HCT116 (cell line): ENCODE results near the gene FAM135A. TPM values are rescaled to one million over a fixed set of nuclear protein-coding genes. Genes with fewer than 3 reads are reported as not detected.

Source experiments
- ATAC-seq: fragments of 200-7000 bp; cut with Tn5 transposase; 2 replicates; pipeline ENCODE4 v1.9.1; 2020; ENCODE audit warnings: mild to moderate bottlenecking, moderate library complexity
- BruUV-seq: library from RNA; stranded (reverse); fragments of 400-500 nt; replicated peaks from 2 replicates; lab custom pipeline; 2021; lab: Mats Ljungman, UMichigan
- CTCF ChIA-PET: fragments of 300-600 bp; sonication (Branson Sonifier 250); formaldehyde crosslinking; loops from one replicate; lab custom pipeline; 2021; ENCODE audit warnings: antibody characterized with exemption; lab: Charles Lee
- POLR2A ChIA-PET: fragments of 300-600, 350-600 bp; sonication (Branson Sonifier 250); formaldehyde crosslinking; loops from one replicate; lab custom pipeline; 2021; ENCODE audit warnings: antibody characterized with exemption; lab: Charles Lee
- RAD21 ChIA-PET, 2 experiments: fragments of 300-600 bp; sonication (Branson Sonifier 250); formaldehyde crosslinking; loops; one replicate each; lab custom pipeline; 2023; ENCODE audit warnings: low total read pairs in 2 of 2; ENCODE audit not compliant: uncharacterized antibody in 2 of 2, unreplicated experiment in 2 of 2, low non-redundant PET in 1 of 2; lab: Charles Lee
- DNase-seq: peaks from one replicate; pipeline ENCODE4 v3.0.0-alpha.2; 2010; ENCODE audit warnings: low read depth, low spot score
- H2AFZ ChIP-seq: fragments of 200-600 bp; shearing (Covaris generic), sonication (generic); 2 replicates; pipeline ENCODE4 v1.6.1; 2017; ENCODE audit warnings: low read depth, mixed run types, mixed read lengths, antibody characterized with exemption, low read length; ENCODE audit not compliant: poor library complexity, severe bottlenecking
- H3K27ac ChIP-seq: 2 replicates; pipeline ENCODE4 v1.5.1; 2012; ENCODE audit warnings: low read depth, low read length
- H3K27me3 ChIP-seq: fragments of 200-600 bp; sonication (generic); 2 replicates; pipeline ENCODE4 v1.6.1; 2016; ENCODE audit warnings: mixed run types, low read length, mixed read lengths; ENCODE audit not compliant: insufficient read depth
- H3K36me3 ChIP-seq, 2 experiments: fragments of 200-500 bp in 1 of 2; fragments of 200-600 bp in 1 of 2; sonication (Bioruptor generic) in 1 of 2; sonication (generic) in 1 of 2; 2 replicates each; pipeline versions ENCODE4 v1.5.1 to v1.6.1; 2014 to 2016; ENCODE audit warnings: low read length in 2 of 2, inconsistent platforms in 1 of 2, mixed read lengths in 1 of 2, mixed run types in 1 of 2; ENCODE audit not compliant: insufficient read depth in 2 of 2, control insufficient read depth in 1 of 2
- H3K4me1 ChIP-seq, 2 experiments: fragments of 200-600 bp in 1 of 2; sonication (generic) in 1 of 2; 2 replicates each; pipeline versions ENCODE4 v1.5.1 to v1.6.1; 2012 to 2017; ENCODE audit warnings: low read length in 2 of 2, inconsistent platforms in 1 of 2, mild to moderate bottlenecking in 1 of 2, mixed read lengths in 1 of 2, mixed run types in 1 of 2, moderate library complexity in 1 of 2; ENCODE audit not compliant: insufficient read depth in 2 of 2, control insufficient read depth in 1 of 2
- H3K4me2 ChIP-seq: fragments of 200-600 bp; sonication (generic); 2 replicates; pipeline ENCODE4 v1.6.1; 2017; ENCODE audit warnings: mixed run types, low read length, mixed read lengths
- H3K4me3 ChIP-seq, 2 experiments: fragments of 200-600 bp in 1 of 2; sonication (generic) in 1 of 2; replicated peaks in 1 of 2; 2 replicates each; pipeline ENCODE4 v1.5.1; 2011 to 2016; ENCODE audit warnings: low read length in 2 of 2, control low read depth in 1 of 2, low read depth in 1 of 2, mild to moderate bottlenecking in 1 of 2, mixed read lengths in 1 of 2, mixed run types in 1 of 2
- H3K79me2 ChIP-seq: fragments of 200-600 bp; sonication (generic); 2 replicates; pipeline ENCODE4 v1.6.1; 2017; ENCODE audit warnings: mild to moderate bottlenecking, mixed run types, low read length, moderate library complexity, mixed read lengths; ENCODE audit not compliant: insufficient read depth
- H3K9ac ChIP-seq: fragments of 200-600 bp; sonication (generic); 2 replicates; pipeline ENCODE4 v1.6.1; 2016; ENCODE audit warnings: low read length, mixed read lengths
- H3K9me2 ChIP-seq: fragments of 200-600 bp; sonication (generic), shearing (Covaris generic); 2 replicates; pipeline ENCODE4 v1.6.1; 2017; ENCODE audit warnings: mixed run types, mild to moderate bottlenecking, moderate library complexity; ENCODE audit not compliant: insufficient read depth
- H3K9me3 ChIP-seq, 2 experiments: fragments of 200-500 bp in 1 of 2; fragments of 200-600 bp in 1 of 2; sonication (Bioruptor generic) in 1 of 2; sonication (generic) in 1 of 2; 2 replicates each; pipeline ENCODE4 v1.6.1; 2014 to 2017; ENCODE audit warnings: low read length in 2 of 2, mixed read lengths in 2 of 2, inconsistent platforms in 1 of 2, low read depth in 1 of 2, mild to moderate bottlenecking in 1 of 2, mixed run types in 1 of 2, moderate library complexity in 1 of 2; ENCODE audit not compliant: control insufficient read depth in 1 of 2, insufficient read depth in 1 of 2
- H4K20me1 ChIP-seq: fragments of 200-600 bp; sonication (generic), shearing (Covaris generic); 2 replicates; pipeline ENCODE4 v1.6.1; 2017; ENCODE audit warnings: mixed run types, mild to moderate bottlenecking, moderate library complexity; ENCODE audit not compliant: insufficient read depth
- ATF3 ChIP-seq: IDR thresholded peaks from 2 replicates; pipeline ENCODE4 v1.6.1; 2012
- CBX3 ChIP-seq: IDR thresholded peaks from 2 replicates; pipeline ENCODE4 v1.6.1; 2012; ENCODE audit warnings: low read depth
- CEBPB ChIP-seq: IDR thresholded peaks from 2 replicates; pipeline ENCODE4 v1.6.1; 2012; ENCODE audit warnings: low read depth
- CTCF ChIP-seq, 3 experiments: fragments of 200-600 bp in 1 of 3; sonication (generic) in 1 of 3; IDR thresholded peaks in 2 of 3; conservative IDR thresholded peaks in 1 of 3; 2 replicates each; pipeline ENCODE4 v1.5.1; 2012 to 2017; ENCODE audit warnings: low read depth in 2 of 3, low read length in 2 of 3, antibody characterized with exemption in 1 of 3, borderline replicate concordance in 1 of 3, control low read depth in 1 of 3, mild to moderate bottlenecking in 1 of 3, mixed read lengths in 1 of 3, mixed run types in 1 of 3, moderate library complexity in 1 of 3; ENCODE audit not compliant: insufficient read depth in 1 of 3
- ELF1 ChIP-seq: IDR thresholded peaks from 2 replicates; pipeline ENCODE4 v1.6.1; 2012; ENCODE audit warnings: low read depth, borderline replicate concordance
- EZH2phosphoT487 ChIP-seq: fragments of 200-600 bp; IDR thresholded peaks from 2 replicates; pipeline ENCODE4 v1.6.1; 2018; ENCODE audit warnings: antibody characterized with exemption, borderline replicate concordance
- JUND ChIP-seq: IDR thresholded peaks from 2 replicates; pipeline ENCODE4 v1.6.1; 2012
- POLR2A ChIP-seq: IDR thresholded peaks from 2 replicates; pipeline ENCODE4 v1.7.0; 2011; ENCODE audit warnings: borderline replicate concordance; ENCODE audit not compliant: insufficient read depth, insufficient read length; ENCODE audit errors: extremely low read depth
- POLR2AphosphoS5 ChIP-seq: IDR thresholded peaks from 2 replicates; pipeline ENCODE4 v1.6.1; 2011; ENCODE audit warnings: mild to moderate bottlenecking, low read depth, low read length, moderate library complexity
- RAD21 ChIP-seq: IDR thresholded peaks from 2 replicates; pipeline ENCODE4 v1.6.1; 2012; ENCODE audit warnings: low read depth, mild to moderate bottlenecking
- SIN3A ChIP-seq: IDR thresholded peaks from 2 replicates; pipeline ENCODE4 v1.6.1; 2012; ENCODE audit warnings: low read depth
- SP1 ChIP-seq: IDR thresholded peaks from 2 replicates; pipeline ENCODE4 v1.6.1; 2012; ENCODE audit warnings: low read depth
- ZFX ChIP-seq: fragments of 450-650 bp; IDR thresholded peaks from 2 replicates; pipeline ENCODE4 v1.6.1; 2017
- intact Hi-C: fragments of 100-400 bp; cut with micrococcal nuclease; formaldehyde crosslinking; loops from 2 replicates; pipeline ENCODE4 v1.10.0; 2022
- total RNA-seq: library from RNA; stranded (reverse); gene quantifications from one replicate; pipeline ENCODE4 v1.2.1, GENCODE V29; 2021; ENCODE audit not compliant: unreplicated experiment

FAM135A gene
- total RNA-seq, 1 experiment from 2014 or later, result 20.8 TPM

- no peak for TF ChIP-seq EZH2phosphoT487
- no peak for TF ChIP-seq POLR2A
- TF ChIP-seq RAD21, result no peak
- no peak for TF ChIP-seq ZFX
These were observed 125.1 kb downstream of the FAM135A start (continued) for GRCh38 chr6:70538376-70538775.

- no peak for DNase-seq
- no peaks in the 10 kb centered on the region for H3K9me2 ChIP-seq
These were observed 134.0 kb downstream of the FAM135A start for GRCh38 chr6:70547313-70547712.

More at GRCh38 chr6:70547313-70547712, 134.0 kb downstream of the FAM135A start:
- no peak for TF ChIP-seq POLR2A
- no peak for TF ChIP-seq ATF3
- TF ChIP-seq SP1, result no peak
- TF ChIP-seq ELF1, result no peak
- TF ChIP-seq CBX3, result no peak
- TF ChIP-seq CEBPB, result no peak
- no peak for TF ChIP-seq POLR2AphosphoS5
- TF ChIP-seq JUND, result no peak
- TF ChIP-seq CTCF (IDR thresholded peaks at IDR 0.05 in 2 of 3, conservative IDR thresholded peaks at IDR 0.05 in 1 of 3; ENCODE audit: borderline replicate concordance in 1 of 3, insufficient read depth in 1 of 3, low read depth in 2 of 3, low read length in 2 of 3), result peak; percentile 19 to 49 (median 35); a peak in 4 of 6 replicates
- TF ChIP-seq RAD21, result peak; percentile 53
- TF ChIP-seq SIN3A, result no peak
- no peak for TF ChIP-seq ZFX
- H3K79me2 ChIP-seq, result no peaks in the 10 kb centered on the region
- peak; percentile 63 for ATAC-seq
- H3K9ac ChIP-seq, result no peak overlapping the region
- intact Hi-C loops, result loop anchor here (1.0 to 2.0 kb wide), 2 partner anchors 139 to 337 kb away; no protein-coding TSS in a partner anchor
- ChIA-PET RAD21 (no interaction called here), POLR2A (no interaction called here), CTCF (interaction anchor here (0.8 to 2.4 kb wide), 4 partner anchors 20 to 408 kb away, joined by 3 to 10 read pairs (median 6); partner anchors contain the start of gene SDHAF4)
- H3K27ac ChIP-seq, result no peak overlapping the region
- no peak overlapping the region for H3K4me2 ChIP-seq
- no peaks in the 10 kb centered on the region for H3K9me3 ChIP-seq
- H3K4me1 ChIP-seq, result no peaks in the 10 kb centered on the region
- H4K20me1 ChIP-seq, result no peaks in the 10 kb centered on the region
- BruUV-seq, result no TSS peak
- no peak overlapping the region for H2AFZ ChIP-seq
- no peaks in the 10 kb centered on the region for H3K27me3 ChIP-seq
- no peak overlapping the region for H3K4me3 ChIP-seq
- H3K36me3 ChIP-seq, result no peaks in the 10 kb centered on the region
